KOPT-K1 (cell line): ENCODE data around the gene MTHFSD.

Experiments
- H3K27ac ChIP-seq: fragments of 200-600 bp; sonication (generic); 2 replicates; pipeline ENCODE4 v1.5.1; 2016; ENCODE audit warnings: antibody characterized with exemption, mild to moderate bottlenecking, low read depth, low read length; ENCODE audit not compliant: poor library complexity, severe bottlenecking
- H3K36me3 ChIP-seq: fragments of 200-600 bp; sonication (generic); 2 replicates; pipeline ENCODE4 v1.5.1; 2017; ENCODE audit warnings: antibody characterized with exemption, mild to moderate bottlenecking, low read length, moderate library complexity; ENCODE audit not compliant: insufficient read depth
- H3K9me3 ChIP-seq: fragments of 200-600 bp; sonication (generic); 2 replicates; pipeline ENCODE4 v1.5.1; 2017; ENCODE audit warnings: antibody characterized with exemption, low read length, mild to moderate bottlenecking; ENCODE audit not compliant: insufficient read depth, poor library complexity, severe bottlenecking

MTHFSD gene

GRCh38 chr16:86576591-86577313, 21.7 kb upstream of the MTHFSD start:
- Histone ChIP-seq H3K9me3 (no peaks in the 10 kb centered on the region), H3K36me3 (no peaks in the 10 kb centered on the region), H3K27ac (no peak overlapping the region)

GRCh38 chr16:86575754-86576557, 20.9 kb upstream of the MTHFSD start:
- no peaks in the 10 kb centered on the region for H3K36me3 ChIP-seq
- H3K27ac ChIP-seq: no peak overlapping the region
- H3K9me3 ChIP-seq: no peaks in the 10 kb centered on the region

GRCh38 chr16:86575095-86575685, 20.2 kb upstream of the MTHFSD start:
- Histone ChIP-seq H3K36me3 (no peaks in the 10 kb centered on the region), H3K27ac (no peak overlapping the region), H3K9me3 (no peaks in the 10 kb centered on the region)

DNA sequence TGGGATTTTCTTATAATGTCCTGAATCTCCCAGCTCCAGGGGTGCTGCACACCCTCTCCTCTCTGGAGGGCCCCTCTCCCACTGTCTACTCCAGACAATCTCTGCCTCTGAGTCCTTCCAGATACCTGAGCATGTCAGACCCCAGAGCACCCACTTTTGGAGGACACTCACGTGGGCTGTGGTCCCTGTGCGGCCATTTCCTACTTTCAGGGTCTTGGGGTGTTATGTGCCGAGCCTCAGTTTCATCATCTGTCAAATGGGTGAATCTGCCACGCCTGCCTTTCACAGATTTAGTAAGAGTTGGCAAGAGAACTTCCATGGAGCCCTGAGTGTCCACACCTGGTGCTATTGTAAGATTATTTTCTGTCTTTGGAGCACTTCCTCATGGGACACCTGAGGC, 19.6 kb upstream of the MTHFSD start:
- no peaks in the 10 kb centered on the region for H3K36me3 ChIP-seq
- no peaks in the 10 kb centered on the region for H3K9me3 ChIP-seq

GRCh38 chr16:86573646-86574508, 18.8 kb upstream of the MTHFSD start:
- Histone ChIP-seq H3K36me3 (no peaks in the 10 kb centered on the region), H3K9me3 (no peaks in the 10 kb centered on the region), H3K27ac (no peak overlapping the region)

More for the DNA sequence above, 19.6 kb upstream of the MTHFSD start:
- no peak overlapping the region for H3K27ac ChIP-seq

- H3K27ac ChIP-seq: no peak overlapping the region
- H3K9me3 ChIP-seq: no peaks in the 10 kb centered on the region
- H3K36me3 ChIP-seq: no peaks in the 10 kb centered on the region
These were observed 18.2 kb upstream of the MTHFSD start for GRCh38 chr16:86573215-86573614.

DNA sequence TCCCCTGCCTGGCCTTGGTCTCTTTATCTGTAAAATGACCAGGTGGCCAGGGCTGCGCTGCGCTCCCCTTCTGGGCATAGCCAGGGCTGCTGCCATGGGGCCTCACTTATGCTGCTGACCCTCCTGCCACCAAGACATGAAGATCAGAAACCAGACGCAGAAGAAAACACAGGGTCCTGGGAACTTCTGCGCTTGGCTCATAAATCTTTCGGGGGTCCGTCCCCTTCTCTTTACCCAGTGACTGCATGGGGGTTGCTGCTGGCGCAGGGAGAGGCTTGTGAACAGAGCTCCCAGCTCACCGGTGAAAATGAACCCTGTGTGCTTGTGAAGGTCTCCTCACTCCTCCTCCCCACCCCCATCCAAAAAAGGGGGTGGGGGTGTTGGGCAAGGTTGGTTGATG, 17.6 kb upstream of the MTHFSD start:
- no peaks in the 10 kb centered on the region for H3K9me3 ChIP-seq
- no peaks in the 10 kb centered on the region for H3K36me3 ChIP-seq
- H3K27ac ChIP-seq: no peak overlapping the region

- no peaks in the 10 kb centered on the region for H3K9me3 ChIP-seq
- no peaks in the 10 kb centered on the region for H3K36me3 ChIP-seq
- H3K27ac ChIP-seq: no peak overlapping the region
These were observed 17.0 kb upstream of the MTHFSD start for GRCh38 chr16:86572041-86572521.

DNA sequence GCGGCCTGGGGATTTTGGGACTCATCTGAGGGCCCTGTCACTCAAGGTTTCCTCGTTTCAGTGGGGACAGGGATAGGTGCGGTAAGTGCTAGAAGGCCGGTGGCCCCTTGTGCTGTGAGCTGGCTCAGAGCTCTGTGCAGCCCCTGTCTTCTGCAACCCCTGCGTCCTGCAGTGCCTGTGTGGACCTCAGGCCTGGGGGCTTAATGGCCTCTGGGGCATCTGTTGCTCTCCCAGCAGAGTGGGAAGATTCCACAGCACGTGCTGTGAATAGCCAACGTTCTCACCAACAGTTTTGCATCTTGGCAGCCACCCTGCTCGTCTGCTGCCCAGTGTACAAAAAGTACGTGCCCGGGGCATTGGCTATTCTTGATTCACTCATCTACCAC, 16.5 kb upstream of the MTHFSD start:
- no peak overlapping the region for H3K27ac ChIP-seq
- no peaks in the 10 kb centered on the region for H3K9me3 ChIP-seq
- H3K36me3 ChIP-seq: no peaks in the 10 kb centered on the region

- H3K36me3 ChIP-seq: no peaks in the 10 kb centered on the region
- no peaks in the 10 kb centered on the region for H3K9me3 ChIP-seq
- H3K27ac ChIP-seq: no peak overlapping the region
These were observed 15.8 kb upstream of the MTHFSD start for GRCh38 chr16:86570558-86571529.

- H3K36me3 ChIP-seq: no peaks in the 10 kb centered on the region
- H3K9me3 ChIP-seq: no peaks in the 10 kb centered on the region
- H3K27ac ChIP-seq: no peak overlapping the region
These were observed 14.8 kb upstream of the MTHFSD start for GRCh38 chr16:86569701-86570447.

DNA sequence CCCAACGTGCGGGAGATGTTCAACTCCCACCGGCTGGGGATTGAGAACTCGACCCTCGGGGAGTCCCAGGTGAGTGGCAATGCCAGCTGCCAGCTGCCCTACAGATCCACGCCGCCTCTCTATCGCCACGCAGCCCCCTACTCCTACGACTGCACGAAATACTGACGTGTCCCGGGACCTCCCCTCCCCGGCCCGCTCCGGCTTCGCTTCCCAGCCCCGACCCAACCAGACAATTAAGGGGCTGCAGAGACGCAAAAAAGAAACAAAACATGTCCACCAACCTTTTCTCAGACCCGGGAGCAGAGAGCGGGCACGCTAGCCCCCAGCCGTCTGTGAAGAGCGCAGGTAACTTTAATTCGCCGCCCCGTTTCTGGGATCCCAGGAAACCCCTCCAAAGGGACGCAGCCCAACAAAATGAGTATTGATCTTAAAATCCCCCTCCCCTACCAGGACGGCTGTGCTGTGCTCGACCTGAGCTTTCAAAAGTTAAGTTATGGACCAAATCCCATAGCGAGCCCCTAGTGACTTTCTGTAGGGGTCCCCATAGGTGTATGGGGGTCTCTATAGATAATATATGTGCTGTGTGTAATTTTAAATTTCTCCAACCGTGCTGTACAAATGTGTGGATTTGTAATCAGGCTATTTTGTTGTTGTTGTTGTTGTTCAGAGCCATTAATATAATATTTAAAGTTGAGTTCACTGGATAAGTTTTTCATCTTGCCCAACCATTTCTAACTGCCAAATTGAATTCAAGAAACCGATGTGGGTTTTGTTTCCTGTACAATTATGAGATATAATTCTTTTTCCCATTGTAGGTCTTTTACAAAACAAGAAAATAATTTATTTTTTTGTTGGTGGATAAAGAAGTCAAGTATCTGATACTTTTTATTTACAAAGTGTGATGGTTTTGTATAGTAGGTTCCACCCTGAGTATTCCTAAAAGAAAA, 13.9 kb upstream of the MTHFSD start:
- Histone ChIP-seq H3K36me3 (no peaks in the 10 kb centered on the region), H3K9me3 (no peaks in the 10 kb centered on the region), H3K27ac (no peak overlapping the region)
